HFFc6 (cell line): ENCODE measurements around the gene APOC4. TPM values are rescaled to one million over a fixed set of nuclear protein-coding genes. Genes with fewer than 3 reads are reported as not detected.
"Not testable (repeated sequence)": the region's sequence is repeated elsewhere in the genome, so short reads cannot be mapped to it uniquely, and the experiment has no call there.

ENCODE experiments used
- DNase-seq: peaks from one replicate; pipeline ENCODE4 v3.0.0-alpha.2; 2018
- H3K27ac Mint-ChIP-seq: 2 replicates; pipeline ENCODE4 v1.8.0; 2020; ENCODE audit warnings: mild to moderate bottlenecking, mixed read lengths
- H3K27me3 Mint-ChIP-seq: 2 replicates; pipeline ENCODE4 v1.8.0; 2021; ENCODE audit warnings: mild to moderate bottlenecking, moderate library complexity, mixed read lengths; ENCODE audit not compliant: insufficient read depth
- H3K36me3 Mint-ChIP-seq: 2 replicates; pipeline ENCODE4 v1.8.0; 2021; ENCODE audit warnings: low read depth, mixed read lengths
- H3K4me1 Mint-ChIP-seq: 2 replicates; pipeline ENCODE4 v1.8.0; 2020; ENCODE audit warnings: low read depth, mixed read lengths
- H3K4me3 Mint-ChIP-seq: 2 replicates; pipeline ENCODE4 v1.8.0; 2020; ENCODE audit warnings: mild to moderate bottlenecking, moderate library complexity, mixed read lengths
- H3K9me3 Mint-ChIP-seq: 2 replicates; pipeline ENCODE4 v1.8.0; 2020; ENCODE audit warnings: mild to moderate bottlenecking, mixed read lengths
- total RNA-seq, 6 experiments: library from RNA; stranded (reverse); fragmentation: NEBNext Ultra II Directional; extraction: Animal tissue kit (Norgen Biotek cat#: 25700); gene quantifications; 2 replicates in 1 of 6; 3 replicates in 5 of 6; pipeline ENCODE4 v1.2.3, GENCODE V29; 2021
- TF ChIP-seq, protein P1 (sequence below): fragments of 200-600 bp; sonication (generic); IDR thresholded peaks from 2 replicates; pipeline ENCODE4 v1.5.0; 2021; ENCODE audit warnings: antibody characterized with exemption, mild to moderate bottlenecking

Gene APOC4
- total RNA-seq, 6 experiments from 2014 or later: not detected

- H3K4me3 Mint-ChIP-seq: no peak overlapping the region
- peaks cover 19% of the 10 kb centered on the region for H3K4me1 Mint-ChIP-seq
- peaks cover 4% of the 10 kb centered on the region for H3K27me3 Mint-ChIP-seq
- no peaks in the 10 kb centered on the region for H3K9me3 Mint-ChIP-seq
- TF ChIP-seq, protein P1, sequence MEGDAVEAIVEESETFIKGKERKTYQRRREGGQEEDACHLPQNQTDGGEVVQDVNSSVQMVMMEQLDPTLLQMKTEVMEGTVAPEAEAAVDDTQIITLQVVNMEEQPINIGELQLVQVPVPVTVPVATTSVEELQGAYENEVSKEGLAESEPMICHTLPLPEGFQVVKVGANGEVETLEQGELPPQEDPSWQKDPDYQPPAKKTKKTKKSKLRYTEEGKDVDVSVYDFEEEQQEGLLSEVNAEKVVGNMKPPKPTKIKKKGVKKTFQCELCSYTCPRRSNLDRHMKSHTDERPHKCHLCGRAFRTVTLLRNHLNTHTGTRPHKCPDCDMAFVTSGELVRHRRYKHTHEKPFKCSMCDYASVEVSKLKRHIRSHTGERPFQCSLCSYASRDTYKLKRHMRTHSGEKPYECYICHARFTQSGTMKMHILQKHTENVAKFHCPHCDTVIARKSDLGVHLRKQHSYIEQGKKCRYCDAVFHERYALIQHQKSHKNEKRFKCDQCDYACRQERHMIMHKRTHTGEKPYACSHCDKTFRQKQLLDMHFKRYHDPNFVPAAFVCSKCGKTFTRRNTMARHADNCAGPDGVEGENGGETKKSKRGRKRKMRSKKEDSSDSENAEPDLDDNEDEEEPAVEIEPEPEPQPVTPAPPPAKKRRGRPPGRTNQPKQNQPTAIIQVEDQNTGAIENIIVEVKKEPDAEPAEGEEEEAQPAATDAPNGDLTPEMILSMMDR: no peak
- no peak for DNase-seq
- H3K36me3 Mint-ChIP-seq: peaks cover 13% of the 10 kb centered on the region
- H3K27ac Mint-ChIP-seq: no peak overlapping the region
These were observed 19.1 kb downstream of the APOC4 start for GRCh38 chr19:44960906-44961728.

DNA sequence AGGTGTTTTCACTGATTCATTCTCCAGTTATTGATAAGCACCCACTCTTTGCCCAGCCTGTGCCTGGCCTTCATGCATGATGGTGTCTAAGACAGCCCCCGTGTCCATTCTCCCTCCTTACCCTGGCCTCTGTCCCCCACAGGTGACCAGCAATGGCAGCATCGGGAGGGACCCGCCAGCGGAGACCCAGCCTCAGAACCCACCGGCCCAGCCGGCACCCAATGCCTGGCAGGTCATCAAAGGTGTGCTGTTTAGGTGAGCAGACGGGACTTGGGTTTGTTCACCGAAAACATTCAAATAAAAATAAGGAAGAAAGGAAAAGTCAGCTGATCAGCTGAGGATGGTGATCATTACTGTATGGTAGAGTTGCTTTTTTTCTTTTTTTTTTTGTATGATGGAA lies 19.8 kb downstream of the APOC4 start:
- Mint-ChIP-seq H3K4me1 (peaks cover 12% of the 10 kb centered on the region), H3K27me3 (peaks cover 4% of the 10 kb centered on the region), H3K4me3 (no peak overlapping the region), H3K36me3 (peaks cover 13% of the 10 kb centered on the region; the same call in 1 of the 2 replicates), H3K27ac (no peak overlapping the region), H3K9me3 (no peaks in the 10 kb centered on the region)
- TF ChIP-seq, protein P1: no peak
- DNase-seq: no peak

GRCh38 chr19:44968118-44968517 lies 26.1 kb downstream of the APOC4 start:
- no peaks in the 10 kb centered on the region for H3K9me3 Mint-ChIP-seq
- TF ChIP-seq, protein P1: no peak
- H3K4me1 Mint-ChIP-seq: no peaks in the 10 kb centered on the region
- no peak overlapping the region for H3K4me3 Mint-ChIP-seq
- H3K36me3 Mint-ChIP-seq: peaks cover 7% of the 10 kb centered on the region; the same call in 1 of the 2 replicates
- peaks cover 4% of the 10 kb centered on the region for H3K27me3 Mint-ChIP-seq
- no peak for DNase-seq
- no peak overlapping the region for H3K27ac Mint-ChIP-seq

DNA sequence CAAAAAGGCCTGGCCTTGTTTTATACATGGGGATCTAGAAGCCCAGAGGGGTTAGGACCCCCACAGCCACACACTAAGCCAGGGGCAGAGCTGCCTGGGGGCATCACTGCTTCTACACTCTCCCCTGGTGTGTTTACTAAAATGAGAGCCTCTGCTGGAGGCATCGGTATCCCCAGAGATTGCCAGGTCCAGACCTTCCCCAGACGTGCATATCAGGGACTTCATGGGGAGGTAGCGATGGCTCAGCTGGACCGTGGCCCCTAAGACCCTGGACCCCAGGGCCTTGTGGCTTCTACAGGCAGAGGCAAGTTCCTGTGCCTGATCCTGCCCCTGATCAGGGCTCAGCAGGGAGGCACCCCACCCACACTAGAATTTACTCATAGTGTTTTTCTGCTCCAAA lies 26.6 kb downstream of the APOC4 start:
- H3K4me1 Mint-ChIP-seq: no peaks in the 10 kb centered on the region
- H3K27ac Mint-ChIP-seq: no peak overlapping the region
- H3K27me3 Mint-ChIP-seq: peaks cover 4% of the 10 kb centered on the region
- DNase-seq: no peak
- no peaks in the 10 kb centered on the region for H3K9me3 Mint-ChIP-seq
- peaks cover 7% of the 10 kb centered on the region; the same call in 1 of the 2 replicates for H3K36me3 Mint-ChIP-seq
- TF ChIP-seq, protein P1: no peak
- H3K4me3 Mint-ChIP-seq: no peak overlapping the region

DNA sequence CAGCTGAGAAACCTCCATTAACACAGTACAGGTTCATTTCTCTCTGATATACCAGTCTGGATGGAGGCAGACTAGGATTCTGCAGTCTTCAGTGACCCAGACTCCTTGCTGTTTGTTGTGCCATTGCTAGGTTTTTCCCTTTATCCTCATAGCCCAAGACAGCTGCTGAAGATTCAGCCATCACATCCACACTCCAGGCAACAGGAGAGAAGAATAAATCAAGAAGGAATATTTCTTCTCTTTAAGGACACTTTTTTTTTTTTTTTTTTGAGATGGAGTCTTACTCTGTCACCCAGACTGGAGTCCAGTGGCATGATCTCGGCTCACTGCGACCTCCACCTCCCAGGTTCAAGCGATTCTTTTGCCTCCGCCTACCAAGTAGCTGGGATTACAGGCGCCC lies 27.4 kb downstream of the APOC4 start:
- DNase-seq: no peak
- Mint-ChIP-seq H3K27ac (no peak overlapping the region), H3K9me3 (no peaks in the 10 kb centered on the region), H3K4me1 (no peaks in the 10 kb centered on the region), H3K4me3 (no peak overlapping the region), H3K36me3 (peaks cover 9% of the 10 kb centered on the region), H3K27me3 (peaks cover 4% of the 10 kb centered on the region)
- TF ChIP-seq, protein P1: no peak

DNA sequence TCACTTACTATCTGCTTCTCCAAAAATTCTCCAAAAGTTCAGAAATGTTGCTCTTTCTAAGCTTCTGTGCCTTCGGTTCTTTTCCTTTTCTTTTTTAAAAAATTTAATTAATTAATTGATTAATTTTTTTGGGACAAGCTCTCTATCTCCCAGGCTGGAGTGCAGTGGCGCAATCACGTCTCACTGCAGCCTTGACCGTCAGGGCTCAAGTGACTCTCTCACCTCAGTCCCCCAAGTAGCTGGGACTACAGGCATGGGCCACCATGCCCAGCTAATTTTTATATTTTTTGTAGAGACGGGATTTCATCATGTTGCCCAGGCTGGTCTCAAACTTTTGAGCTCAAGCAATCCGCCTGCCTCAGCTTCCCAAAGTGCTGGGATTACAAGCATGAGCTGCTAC lies 29.4 kb downstream of the APOC4 start:
- not testable (repeated sequence) for DNase-seq, H3K9me3 Mint-ChIP-seq, H3K27me3 Mint-ChIP-seq, H3K4me3 Mint-ChIP-seq, H3K27ac Mint-ChIP-seq, H3K36me3 Mint-ChIP-seq, H3K4me1 Mint-ChIP-seq
